HG03354 (cell line): ENCODE measurements around the gene DNAH9.

Experiments used
- ATAC-seq: cut with Tn5 transposase; IDR thresholded peaks from one replicate; pipeline ENCODE4 v1.9.1; 2021; ENCODE audit warnings: mild to moderate bottlenecking; ENCODE audit not compliant: unreplicated experiment, poor library complexity, severe bottlenecking

DNAH9 gene

DNA sequence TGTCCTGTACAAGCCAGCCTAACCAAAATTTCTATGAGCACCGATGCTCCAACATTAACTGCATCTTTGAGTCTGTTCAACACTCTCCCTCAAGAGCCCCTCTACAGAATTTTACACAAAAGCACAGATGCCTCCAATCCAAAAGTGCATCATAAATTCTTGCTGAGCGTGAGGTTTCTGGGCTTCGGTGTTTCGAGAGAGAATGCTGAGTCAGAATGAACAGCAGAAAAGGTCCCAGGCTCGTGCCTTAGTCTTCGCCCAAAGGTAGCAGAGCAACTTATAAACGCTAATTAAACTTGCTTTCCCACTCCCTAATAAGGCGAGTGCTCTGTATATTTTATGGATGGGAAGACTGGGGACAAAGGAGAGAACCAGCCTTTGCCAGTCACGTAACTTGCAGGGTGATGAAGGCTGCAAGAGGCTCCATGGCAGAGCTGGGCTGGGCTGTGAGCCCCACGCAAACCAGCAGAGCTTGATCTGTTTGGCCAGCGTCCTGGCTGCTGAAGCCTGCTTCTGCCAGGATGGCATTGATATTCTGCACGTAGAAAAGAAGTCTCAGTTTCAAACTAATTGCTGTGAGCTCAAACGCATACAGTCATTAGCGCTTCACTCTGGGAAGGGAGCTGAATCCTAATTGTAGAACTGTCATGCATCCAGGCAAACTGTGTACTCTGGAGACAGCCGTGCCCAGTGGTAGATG lies 138.5 kb downstream of the DNAH9 start:
- no peak for ATAC-seq

DNA sequence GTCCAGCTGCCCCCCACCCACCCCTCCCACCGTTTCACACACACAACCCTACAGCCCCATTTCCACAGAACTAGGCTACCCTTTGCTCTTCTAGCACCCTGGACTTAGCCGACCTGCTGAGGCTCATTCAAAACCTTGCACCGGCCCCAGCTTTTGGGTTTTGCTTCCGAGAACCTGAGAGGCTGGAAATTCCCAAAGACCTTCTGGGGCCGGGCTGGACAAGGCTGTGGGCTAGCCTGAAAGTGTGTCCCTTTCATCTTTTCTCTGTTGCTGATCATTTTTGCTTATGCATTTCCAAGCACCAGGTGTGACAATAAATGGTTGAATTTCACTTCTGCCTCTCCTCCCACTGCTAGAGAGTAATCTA lies 139.0 kb downstream of the DNAH9 start:
- no peak for ATAC-seq

GRCh38 chr17:11738151-11738550 lies 139.9 kb downstream of the DNAH9 start:
- no peak for ATAC-seq

DNA sequence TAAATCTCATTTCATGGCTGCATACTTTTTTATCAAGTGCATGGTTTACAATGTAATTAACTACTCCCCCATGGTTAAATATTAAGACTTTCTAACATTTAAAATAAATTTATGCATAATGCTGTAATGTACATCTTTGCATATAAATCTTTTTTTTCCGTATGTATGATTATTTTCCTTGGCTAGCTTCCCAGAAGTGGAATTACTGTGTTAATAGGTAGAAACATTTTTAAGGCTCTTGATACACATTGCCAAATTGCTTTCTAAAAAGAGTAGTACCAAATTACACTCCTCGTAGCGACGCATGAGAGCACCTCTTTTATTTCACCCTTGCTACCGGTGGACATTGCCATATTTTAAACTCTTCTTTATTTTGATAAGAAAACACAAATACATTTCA lies 141.1 kb downstream of the DNAH9 start:
- ATAC-seq = no peak

DNA sequence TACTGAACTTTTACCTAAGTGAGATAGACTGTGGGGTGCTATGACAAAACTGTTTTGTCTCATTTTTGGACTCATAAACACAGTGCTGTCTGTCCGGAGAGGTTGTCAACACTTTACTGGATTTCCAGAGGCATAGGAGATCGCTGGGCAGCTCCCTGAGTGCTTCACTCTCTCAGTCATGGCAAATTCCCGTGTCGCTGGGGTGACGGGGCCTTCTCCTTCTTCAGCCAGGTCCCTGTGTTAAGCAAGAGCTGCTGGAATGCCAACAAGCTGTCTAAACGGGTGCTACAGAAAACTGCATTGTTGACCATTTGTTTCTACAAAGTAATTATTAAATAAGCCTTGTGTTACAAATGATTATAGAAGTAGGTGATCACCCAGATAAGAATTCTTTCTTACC lies 141.6 kb downstream of the DNAH9 start:
- no peak for ATAC-seq

GRCh38 chr17:11742886-11743285 lies 144.6 kb downstream of the DNAH9 start:
- no peak for ATAC-seq

- ATAC-seq = no peak
Observed at GRCh38 chr17:11744696-11745095, 146.4 kb downstream of the DNAH9 start.

DNA sequence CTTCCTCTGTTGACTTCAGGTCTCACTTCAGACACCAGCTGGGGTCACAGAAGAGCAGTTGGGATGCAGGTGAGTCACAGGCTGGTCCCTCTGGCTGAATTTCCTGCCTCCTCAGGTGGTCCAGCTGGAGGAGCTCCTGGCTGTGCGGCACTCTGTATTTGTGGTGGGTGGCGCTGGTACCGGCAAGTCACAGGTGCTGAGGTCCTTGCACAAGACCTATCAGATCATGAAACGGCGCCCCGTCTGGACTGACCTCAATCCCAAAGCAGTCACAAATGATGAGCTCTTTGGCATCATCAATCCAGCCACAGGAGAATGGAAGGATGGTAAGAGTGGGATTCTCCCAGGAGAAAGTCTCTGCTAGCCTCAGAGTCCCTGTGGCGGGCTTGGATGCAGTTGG lies 149.2 kb downstream of the DNAH9 start:
- ATAC-seq = no peak

- ATAC-seq = no peak
Observed at GRCh38 chr17:11757815-11758214, 159.5 kb downstream of the DNAH9 start.

DNA sequence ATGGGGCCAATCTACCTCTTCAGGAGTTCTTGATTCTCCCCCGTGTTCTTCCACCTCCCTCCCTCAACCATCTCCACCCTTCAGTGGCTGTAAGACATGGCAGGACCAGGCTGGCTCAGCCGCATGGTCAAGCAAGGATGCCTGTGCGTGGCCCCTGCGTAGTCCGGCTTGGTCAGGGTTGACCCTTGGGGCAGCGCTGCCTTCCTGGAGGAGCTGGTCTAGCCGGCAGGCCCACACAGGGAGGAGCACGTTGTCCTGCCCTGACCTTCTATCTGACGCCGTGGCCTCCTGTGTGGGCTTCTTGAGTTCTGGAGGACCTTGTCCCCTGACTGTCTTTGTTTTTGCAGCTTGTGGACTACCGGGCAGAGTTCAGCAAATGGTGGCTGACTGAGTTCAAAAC lies 169.8 kb downstream of the DNAH9 start:
- no peak for ATAC-seq

DNA sequence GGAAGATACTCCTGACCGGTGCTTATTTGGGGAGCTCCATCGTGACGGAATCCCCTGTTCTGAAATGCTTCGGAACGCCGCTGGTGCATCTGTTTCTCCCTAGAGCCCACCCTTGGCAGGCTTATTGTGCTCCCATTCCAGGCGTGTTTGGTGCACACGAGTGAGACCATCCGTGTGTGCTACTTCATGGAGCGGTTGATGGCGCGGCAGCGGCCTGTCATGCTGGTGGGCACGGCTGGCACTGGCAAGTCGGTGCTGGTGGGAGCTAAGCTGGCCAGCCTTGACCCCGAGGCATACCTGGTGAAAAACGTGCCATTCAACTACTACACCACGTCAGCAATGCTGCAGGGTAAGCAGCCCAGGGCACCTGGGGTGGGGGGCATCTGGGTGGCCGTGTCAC lies 170.7 kb downstream of the DNAH9 start:
- ATAC-seq = no peak

GRCh38 chr17:11772031-11772430 lies 173.8 kb downstream of the DNAH9 start:
- no peak for ATAC-seq

DNA sequence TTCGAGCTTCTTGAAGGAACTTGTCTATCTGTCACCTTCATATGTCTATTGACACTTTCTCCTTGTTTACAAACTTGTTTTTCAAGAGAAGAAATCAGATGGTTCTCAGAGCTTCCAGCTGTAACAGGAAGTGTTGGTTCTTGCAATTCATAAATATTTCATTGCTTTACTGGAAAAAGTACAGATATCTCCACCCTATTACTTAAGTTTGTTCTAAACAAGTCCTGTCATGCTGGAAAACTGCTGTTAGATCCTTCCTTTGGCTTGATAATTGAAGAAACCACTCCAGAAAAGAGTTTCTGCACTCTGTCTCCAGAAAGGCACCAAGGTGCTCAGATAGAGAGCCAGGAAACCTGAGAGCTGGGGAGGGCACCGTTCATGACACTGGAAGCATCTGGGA lies 181.6 kb downstream of the DNAH9 start:
- ATAC-seq = no peak

- ATAC-seq = no peak
Observed at GRCh38 chr17:11780621-11781020, 182.4 kb downstream of the DNAH9 start.

DNA sequence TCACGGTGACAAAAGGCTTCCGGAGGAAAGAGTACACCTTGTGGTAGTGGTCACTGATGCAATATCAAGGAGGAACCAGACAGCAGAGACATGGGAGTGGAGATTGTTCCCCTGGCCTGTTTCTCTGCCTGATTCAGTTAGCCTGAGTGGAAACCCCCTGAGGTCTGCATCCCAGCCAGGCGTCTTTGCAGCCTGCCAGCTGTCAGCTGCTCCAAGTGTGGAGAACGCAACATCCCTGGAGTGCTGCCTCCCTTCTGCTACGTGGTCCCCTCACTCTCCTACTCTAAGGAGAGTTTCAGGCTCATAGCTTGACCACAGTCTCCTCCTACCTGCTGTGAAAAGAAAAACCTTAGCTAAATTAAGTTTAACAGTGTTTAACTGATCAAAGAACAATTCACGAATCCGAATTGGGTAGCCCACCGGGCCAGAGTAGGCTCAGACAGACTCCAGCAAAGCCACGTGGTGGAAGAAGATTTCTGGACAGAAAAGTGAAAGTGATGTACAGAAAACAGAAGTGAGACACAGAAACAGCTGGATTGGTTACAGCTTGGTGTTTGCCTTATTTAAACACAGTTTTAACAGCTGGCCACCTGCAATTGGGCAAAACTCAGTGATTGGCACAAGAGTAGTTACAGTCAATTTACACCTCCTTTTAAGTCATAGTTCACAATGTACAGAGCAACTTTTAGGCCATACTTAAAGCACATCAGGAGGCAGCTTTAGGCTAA lies 188.6 kb downstream of the DNAH9 start:
- no peak for ATAC-seq

DNA sequence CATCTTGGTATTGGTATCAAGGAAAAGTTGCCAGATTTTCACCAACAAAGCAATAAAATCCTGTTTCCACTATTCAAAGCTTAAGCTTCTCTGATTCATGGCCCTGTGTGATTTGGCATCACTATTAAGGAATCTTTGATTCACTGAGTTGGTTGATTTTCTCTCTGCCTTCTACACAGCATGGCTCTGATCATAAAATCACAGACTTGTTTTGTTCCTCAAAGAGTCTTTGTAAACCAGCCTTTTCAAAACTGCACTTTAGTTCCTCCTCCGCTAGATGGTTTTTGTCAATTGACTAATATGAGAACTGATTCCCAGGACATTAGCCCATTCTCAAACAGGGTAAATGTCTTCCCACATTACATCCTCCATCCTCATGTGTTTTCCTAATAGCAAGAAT lies 197.6 kb downstream of the DNAH9 start:
- ATAC-seq = no peak

- no peak for ATAC-seq
Observed at GRCh38 chr17:11797803-11798202, 199.5 kb downstream of the DNAH9 start.

DNA sequence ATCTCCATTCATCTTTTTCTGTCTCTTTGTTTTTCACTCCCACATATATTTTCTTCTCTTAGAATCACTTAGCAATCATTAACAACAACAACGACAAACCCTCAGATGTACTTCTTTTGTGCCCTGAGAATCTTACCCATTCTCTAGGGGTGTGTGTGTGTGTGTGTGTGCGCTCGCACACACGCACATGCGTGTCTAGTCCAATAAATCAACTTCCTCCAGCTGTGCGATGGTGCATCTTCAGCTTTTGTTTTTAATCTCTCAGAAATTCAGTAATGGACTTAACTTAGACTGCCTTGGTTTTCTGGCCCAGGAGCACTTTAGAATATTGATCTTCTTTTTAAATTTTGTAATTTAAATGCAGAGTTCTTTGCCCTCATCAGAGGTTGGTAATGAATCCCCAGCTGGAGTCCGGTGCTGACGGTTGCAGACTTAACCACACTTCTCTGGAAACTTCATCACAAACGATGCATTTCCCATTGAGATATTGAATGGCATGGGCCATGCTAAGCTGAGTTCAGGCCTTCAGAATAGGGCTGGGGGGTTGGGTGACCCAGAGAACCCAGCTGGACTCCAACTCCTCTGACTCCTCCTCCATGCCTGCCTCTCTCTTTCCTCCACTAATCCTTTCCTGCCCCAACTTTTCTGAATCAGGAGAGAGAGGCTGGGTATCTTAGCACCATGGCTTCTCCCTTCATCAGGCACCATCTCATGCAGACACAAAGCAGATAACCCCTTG lies 205.1 kb downstream of the DNAH9 start:
- ATAC-seq = no peak

GRCh38 chr17:11805138-11805537 lies 206.9 kb downstream of the DNAH9 start:
- ATAC-seq = no peak

DNA sequence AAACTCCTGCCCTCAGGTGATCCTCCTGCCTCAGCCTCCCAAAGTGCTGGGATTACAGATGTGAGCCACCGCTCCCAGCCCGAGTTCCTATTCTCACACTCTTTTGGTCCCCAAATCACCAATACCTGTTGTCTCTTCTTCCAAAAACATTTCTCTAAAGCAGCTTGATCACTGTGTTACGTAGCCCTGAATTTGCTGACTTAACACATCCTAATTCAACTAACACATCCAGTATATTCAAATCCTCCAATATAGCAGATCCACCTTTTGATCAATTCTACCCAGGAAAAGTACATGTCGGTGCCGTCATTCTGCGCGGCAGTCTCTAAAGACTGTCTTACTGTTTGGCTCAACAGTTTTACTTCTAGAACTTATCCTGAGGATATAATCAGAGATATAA lies 207.7 kb downstream of the DNAH9 start:
- no peak for ATAC-seq

DNA sequence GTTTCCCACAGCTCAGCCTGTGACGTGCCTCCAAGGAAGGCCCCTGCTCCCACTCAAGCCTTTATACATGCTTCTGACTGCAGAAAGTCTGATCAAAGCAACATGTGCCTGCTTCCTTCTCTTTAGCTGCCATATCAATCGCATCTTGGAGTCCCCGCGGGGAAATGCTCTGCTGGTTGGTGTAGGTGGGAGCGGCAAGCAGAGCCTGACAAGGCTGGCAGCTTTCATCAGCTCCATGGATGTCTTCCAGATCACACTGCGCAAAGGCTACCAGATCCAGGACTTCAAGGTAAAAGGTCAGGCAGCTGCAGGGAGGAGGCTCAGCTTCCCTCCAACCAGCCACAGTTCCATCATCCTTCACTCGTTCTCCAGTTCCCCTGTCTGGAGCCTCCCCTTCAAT lies 209.3 kb downstream of the DNAH9 start:
- no peak for ATAC-seq
